GM18858 (cell line): ENCODE data around the gene GPR63.
"Not testable (repeated sequence)": the region's sequence is repeated elsewhere in the genome, so short reads cannot be mapped to it uniquely, and the experiment has no call there.

ENCODE experiments used
- ATAC-seq: cut with Tn5 transposase; IDR thresholded peaks from one replicate; pipeline ENCODE4 v1.9.1; 2021; ENCODE audit not compliant: unreplicated experiment

Gene GPR63

DNA sequence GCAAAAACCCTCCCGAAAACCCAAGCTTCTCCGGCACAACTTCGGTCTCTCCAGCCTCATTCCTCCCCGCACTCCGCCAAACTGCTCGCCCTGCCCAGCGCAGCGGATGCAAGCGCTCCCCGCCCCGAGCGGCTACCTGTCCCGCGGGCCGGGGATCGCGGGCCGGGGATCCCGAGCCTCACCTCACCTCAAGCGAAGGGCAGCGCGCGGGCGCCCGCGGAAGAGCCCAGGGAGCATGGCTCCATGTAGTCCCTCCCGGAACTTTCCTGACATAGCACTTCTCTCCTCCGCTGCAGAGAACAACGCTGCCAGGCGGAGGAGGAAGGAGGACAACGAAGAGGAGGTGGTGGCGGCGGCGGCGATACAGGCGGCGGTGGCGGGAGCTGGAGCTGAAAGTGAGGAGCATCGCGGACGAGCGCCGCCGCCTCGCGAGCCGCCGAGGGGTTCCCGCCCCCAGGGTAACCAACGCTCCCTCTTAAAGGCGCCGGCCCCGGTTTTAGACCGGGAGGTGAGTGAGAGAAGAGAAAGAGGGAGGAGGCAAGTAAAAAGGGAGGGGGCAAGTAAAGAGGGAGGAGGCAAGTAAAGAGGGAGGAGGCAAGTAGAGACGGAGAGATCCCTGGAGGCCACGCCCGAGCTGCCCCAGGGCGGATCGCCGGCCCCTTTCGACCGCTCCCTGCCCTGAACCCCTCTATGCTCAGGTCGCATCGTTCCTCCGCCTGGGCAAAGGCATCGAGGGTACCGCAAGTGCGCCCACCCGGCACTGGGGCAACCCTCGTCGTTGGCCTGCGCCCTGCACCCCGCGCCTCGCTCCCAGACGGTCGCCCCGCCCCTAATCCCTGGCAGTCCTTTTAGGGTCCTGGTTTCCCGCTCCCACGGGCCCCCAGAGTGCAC, at the start of gene GPR63:
Gene GPR63, minus strand, starts transcription at position 397 of the 891 bp plus-strand sequence. CDS start 37,746 bp downstream, outside the sequence.
- peak; percentile 89 for ATAC-seq

GRCh38 chr6:96886519-96886918, 49.2 kb upstream of the GPR63 start:
- no peak for ATAC-seq

DNA sequence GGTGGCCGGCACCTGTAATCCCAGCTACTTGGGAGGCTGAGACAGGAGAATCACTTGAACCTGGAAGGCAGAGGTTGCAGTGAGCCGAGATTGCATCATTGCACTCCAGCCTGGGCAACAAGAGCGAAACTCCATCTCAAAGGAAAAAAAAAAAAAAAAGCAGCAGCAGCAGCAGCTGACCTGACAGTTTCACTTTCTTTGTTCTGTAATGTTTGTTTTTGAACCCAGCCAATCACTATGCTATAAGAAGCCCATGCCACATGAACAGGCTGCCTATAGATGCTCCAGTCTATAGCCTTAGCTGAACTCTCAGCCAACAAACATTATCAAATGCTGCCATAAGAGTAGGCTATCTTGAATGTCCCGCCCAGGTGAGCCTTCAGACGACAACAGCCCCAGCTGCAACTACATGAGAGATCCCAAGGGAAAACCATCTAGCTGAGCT, 47.9 kb upstream of the GPR63 start:
- not testable (repeated sequence) for ATAC-seq

DNA sequence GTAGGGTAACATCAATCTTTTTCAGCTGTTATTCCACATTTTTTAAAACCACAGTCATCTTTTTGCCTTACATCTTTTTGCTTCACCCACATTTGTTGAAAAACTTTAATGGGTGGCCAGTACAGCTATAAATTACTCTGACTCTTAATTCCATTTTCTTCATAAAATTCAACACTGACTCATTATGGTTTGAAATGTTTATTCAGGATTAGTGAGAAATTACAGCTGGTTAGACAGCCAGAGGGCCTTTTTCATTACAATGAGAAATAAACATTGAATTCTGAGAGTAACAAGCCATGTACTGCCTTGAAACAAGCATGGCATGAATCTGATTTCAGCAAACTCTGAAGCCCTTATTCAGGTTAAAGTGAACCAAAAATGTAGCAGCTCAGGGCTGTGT, 40.9 kb upstream of the GPR63 start:
- ATAC-seq, result no peak

DNA sequence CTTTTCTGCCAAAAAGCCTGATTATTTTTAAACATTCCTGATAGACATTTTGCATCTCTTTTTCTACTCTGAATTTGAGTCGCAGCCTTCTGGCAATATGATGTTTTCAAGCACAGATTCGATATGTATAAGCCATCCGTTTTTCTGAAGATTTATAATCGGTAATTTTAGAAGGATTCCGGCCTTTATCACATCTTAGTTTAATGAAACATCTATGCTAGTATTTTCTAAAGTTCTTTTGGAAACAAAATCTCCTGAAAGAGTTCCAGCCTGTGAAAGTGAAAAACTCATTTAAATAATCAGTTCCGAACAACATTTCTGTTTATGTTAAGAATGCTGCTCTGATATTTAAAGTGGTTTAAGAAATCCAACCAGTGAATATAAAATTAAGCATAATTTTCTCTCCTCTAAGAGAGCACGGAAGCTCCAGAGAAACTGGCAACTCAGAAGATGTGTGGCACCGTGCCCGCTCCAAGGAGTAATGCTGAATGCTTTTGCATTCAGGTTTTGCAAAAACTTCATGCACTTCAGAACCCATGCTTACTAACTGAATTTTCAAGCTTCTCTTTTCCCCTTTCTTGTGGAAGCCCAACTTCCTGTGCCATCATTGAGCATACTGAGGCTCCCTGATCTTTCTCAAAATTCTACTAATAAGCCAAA, 39.7 kb upstream of the GPR63 start:
- no peak for ATAC-seq

GRCh38 chr6:96872976-96873375, 35.7 kb upstream of the GPR63 start:
- ATAC-seq, result no peak

DNA sequence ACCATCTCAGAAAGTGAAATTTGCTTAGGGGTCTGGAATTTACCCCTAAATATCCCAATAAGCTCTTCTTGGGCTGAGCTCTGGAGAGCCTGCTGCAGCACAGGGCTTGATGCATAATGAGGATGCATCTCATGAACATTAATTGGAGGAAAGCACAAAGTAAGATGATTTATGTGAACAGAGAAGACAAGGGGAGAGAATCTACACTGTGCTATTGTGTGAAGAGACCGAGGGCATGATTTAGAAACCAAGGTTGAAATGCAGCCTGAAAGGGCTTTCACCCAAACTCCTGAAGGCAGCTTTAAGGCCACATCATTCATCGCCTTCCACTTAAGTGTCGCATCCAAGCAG, 27.8 kb upstream of the GPR63 start:
- no peak for ATAC-seq

- ATAC-seq, result no peak
Measured at GRCh38 chr6:96864216-96865054, 27.2 kb upstream of the GPR63 start.

DNA sequence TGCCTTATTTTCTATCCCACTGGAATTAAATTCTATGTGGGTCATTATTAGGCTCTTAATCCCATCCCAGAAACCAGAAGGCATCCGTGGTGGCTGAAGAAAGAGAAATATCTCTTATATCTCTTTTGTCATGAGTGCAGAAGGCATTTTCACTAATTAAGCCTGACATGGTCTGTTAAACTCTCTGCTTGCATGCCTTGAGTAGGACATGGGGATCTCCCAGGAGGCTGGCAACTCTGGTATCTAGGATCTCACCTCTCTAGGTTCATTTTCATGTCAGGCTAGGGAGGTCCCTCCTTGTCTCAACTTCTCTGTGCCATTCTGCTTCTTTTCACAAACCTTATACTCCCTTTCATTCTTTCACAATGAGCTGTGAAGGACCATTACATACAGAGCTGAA, 25.3 kb upstream of the GPR63 start:
- no peak for ATAC-seq

DNA sequence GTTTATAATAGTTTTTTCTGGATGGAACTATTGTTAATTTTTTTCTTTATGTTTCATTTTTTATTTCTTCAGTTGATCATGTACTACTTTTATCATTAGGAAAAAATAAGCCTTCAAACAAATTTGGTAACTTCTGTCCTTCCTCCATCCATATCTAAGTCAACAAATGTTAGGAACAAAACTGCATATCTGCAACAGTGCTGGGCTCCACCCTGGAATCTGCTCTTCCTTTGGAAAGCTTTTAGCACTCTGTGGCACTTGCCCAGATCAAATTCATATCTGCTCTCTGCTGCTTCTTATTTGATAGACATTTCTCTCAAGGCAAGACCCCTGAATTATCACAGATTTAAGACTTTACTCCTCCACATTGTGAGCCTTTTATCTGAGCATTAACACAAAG, 24.3 kb upstream of the GPR63 start:
- no peak for ATAC-seq

- no peak for ATAC-seq
Measured at GRCh38 chr6:96856856-96857255, 19.6 kb upstream of the GPR63 start.

DNA sequence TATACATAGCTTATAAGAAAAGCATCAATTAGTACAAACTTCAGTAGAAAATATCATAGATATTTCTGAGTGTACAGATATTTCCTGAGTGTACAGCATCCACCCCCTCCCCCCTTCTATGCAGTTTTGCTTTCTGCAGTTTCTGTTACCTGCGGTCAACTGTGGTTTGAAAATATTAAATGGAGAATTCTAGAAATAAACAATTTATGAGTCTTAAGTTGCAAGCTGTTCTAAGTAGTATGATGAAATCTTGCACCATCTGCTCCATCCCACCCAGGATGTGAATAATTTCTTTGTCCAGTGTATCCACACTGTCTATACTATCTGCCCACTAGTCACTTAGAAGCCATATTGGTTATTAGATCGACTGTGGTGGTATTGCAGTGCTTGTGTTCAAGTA, 15.8 kb upstream of the GPR63 start:
- no peak for ATAC-seq

DNA sequence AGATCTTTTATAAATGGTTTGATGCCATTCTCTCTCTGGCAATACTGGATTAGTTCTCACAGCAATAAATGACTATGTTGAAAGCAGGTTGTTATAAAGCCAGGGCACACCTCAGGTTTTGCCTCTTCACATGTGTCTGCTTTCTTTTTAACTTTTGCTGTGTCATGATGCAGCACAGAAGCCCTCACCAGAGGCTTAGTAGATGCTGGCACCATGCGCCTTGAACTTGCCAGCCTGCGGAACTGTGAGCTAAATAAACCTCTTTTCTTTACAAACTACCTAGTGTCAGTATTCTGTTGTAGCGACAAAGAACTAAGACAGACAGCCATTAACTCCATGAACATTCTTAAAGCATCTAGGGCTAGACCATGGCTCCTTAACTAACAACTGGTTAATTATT, 15.3 kb upstream of the GPR63 start:
- ATAC-seq, result no peak

- ATAC-seq, result no peak
Measured at GRCh38 chr6:96851858-96852257, 14.6 kb upstream of the GPR63 start.

GRCh38 chr6:96849615-96850014, 12.3 kb upstream of the GPR63 start:
- no peak for ATAC-seq

DNA sequence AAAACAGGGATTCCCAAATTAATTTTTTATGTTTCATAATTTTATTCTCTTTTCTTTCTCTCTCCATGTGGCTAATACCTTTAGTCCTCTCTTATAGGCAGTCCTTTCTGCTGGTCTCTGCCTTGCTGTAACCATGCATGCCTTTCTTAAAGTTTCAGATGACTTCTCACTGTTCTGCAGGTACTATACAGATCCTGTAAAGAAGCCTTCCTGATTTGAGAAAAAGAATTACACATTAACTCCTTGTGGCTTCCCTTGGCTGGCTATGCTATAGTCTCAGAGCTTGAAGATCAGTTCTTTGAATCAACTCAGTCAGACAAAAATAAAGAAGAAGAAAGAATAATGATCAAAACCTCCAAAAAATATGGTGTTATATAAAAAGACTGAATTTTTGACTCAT, 7.3 kb upstream of the GPR63 start:
- no peak for ATAC-seq

DNA sequence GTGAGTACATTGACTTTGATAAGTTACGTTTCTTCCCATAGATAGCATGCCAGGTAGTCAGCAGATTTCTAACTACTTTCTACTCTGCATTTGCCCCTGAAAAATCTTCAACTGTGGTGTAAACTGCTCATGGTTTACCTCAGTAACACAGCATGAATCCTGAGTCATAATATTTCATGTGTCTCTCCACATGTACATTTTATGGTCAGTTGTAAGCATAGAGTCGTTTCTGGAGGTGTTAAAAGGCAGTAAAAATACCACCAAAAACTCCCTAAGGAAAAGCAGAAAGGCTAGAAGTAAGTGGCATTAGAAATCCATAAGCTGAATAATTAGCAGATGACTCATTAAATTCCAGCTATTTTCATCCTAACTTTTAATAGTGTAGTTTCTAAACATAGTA, 4.1 kb upstream of the GPR63 start:
- no peak for ATAC-seq

DNA sequence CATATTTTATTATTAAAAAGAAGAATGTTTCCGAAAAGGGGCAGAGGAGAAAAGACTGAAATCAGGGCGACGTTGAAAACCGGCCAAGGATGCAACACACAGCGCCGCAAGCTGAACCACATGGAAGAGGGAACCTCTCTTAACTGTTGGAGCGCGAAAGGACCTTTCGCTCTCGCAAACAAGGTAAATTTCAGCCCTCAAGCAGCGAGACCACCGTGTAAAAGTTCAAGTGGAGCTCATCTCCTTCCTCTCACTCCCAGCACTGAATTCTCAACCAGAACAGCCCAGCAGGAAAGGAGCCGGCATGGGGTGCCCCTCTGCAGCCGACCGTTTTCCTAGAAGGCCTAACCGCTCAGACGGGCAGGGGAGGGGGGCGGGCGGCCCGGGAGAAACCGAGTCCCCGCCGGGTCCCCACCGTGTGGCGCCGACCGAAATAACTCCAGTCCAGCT, 621 bp downstream of the GPR63 start:
- peak; percentile 1 for ATAC-seq

DNA sequence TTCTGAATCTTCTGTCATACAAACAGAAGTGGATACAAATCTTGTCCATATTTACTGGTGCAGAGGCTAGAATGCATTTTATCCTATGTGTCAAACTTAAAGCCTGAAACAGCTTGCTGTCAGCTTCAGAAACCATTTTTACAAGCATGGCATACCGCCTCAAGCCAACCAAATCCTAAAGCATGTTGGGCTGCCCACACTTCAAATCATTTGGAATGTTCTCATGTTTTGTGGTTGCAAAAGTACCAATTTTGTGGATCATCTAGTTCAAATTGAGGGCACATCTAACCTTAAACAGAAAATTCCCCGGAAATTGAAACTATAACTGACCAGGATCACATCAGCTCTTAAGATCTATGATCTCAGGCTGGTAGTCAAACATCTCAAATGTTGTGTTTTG, 3.2 kb downstream of the GPR63 start:
- no peak for ATAC-seq

DNA sequence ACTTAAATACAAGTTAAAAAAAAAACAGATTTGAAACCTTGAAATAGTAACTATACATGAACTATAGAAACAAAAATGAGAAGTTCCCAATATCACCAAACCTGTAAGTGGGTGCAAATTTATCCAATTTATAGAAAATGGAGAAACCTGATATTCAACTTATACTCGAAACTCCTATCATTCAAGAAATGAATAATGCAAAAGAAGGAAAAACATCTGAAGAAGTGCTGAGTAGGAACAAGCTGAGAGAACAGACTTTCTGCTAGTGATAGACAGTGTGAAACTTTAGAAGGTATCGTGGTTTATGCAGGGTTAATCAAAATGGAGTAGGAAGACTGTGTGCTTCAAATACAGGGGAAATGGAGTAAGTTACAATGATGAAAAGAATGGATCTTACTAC, 4.5 kb downstream of the GPR63 start:
- ATAC-seq, result no peak

- ATAC-seq, result no peak
Measured at GRCh38 chr6:96826865-96827264, 10.4 kb downstream of the GPR63 start.
